OCI-LY3 (cell line): ENCODE results near the gene CCNJL.

Experiments used
- H2AFZ ChIP-seq: fragments of 200-600, 300-600 bp; shearing (Covaris generic); 2 replicates; pipeline ENCODE4 v1.6.0; 2014; ENCODE audit warnings: antibody characterized with exemption, low read depth, low read length
- H3K27ac ChIP-seq: fragments of 200-600, 300-600 bp; sonication (generic); 2 replicates; pipeline ENCODE4 v1.5.1; 2014; ENCODE audit warnings: mild to moderate bottlenecking, low read length, moderate library complexity, mixed read lengths
- H3K27me3 ChIP-seq: fragments of 200-600, 300-600 bp; sonication (generic); 2 replicates; pipeline ENCODE4 v1.6.1; 2014; ENCODE audit warnings: low read depth, low read length, mixed read lengths
- H3K36me3 ChIP-seq: fragments of 200-600, 300-600 bp; sonication (generic); replicated peaks from 2 replicates; pipeline ENCODE3; 2014; ENCODE audit warnings: low read depth, low read length, mixed read lengths
- H3K4me1 ChIP-seq: fragments of 300-600, 200-600 bp; sonication (generic); 2 replicates; pipeline ENCODE4 v1.6.1; 2014; ENCODE audit warnings: low read length, mixed read lengths
- H3K4me2 ChIP-seq: fragments of 200-600, 300-600 bp; sonication (generic); 2 replicates; pipeline ENCODE4 v1.6.1; 2014; ENCODE audit warnings: low read length, mixed read lengths
- H3K4me3 ChIP-seq: fragments of 300-600, 200-600 bp; sonication (generic); 2 replicates; pipeline ENCODE4 v1.5.1; 2014; ENCODE audit warnings: antibody characterized with exemption, mild to moderate bottlenecking, low read length, moderate library complexity
- H3K79me2 ChIP-seq: fragments of 300-600, 200-600 bp; shearing (Covaris generic); 2 replicates; pipeline ENCODE4 v1.6.1; 2014; ENCODE audit warnings: mild to moderate bottlenecking, low read length, mixed read lengths
- H3K9ac ChIP-seq: fragments of 300-600, 200-600 bp; shearing (Covaris generic); 2 replicates; pipeline ENCODE4 v1.6.0; 2014; ENCODE audit warnings: mild to moderate bottlenecking, low read length, moderate library complexity
- H3K9me3 ChIP-seq: fragments of 200-600, 300-600 bp; shearing (Covaris generic); 2 replicates; pipeline ENCODE4 v1.6.1; 2014; ENCODE audit warnings: low read length, mixed read lengths; ENCODE audit not compliant: insufficient read depth
- H4K20me1 ChIP-seq: fragments of 200-600, 300-600 bp; sonication (generic); 2 replicates; pipeline ENCODE4 v1.6.1; 2016; ENCODE audit warnings: low read length, mixed read lengths; ENCODE audit not compliant: insufficient read depth
- CTCF ChIP-seq: fragments of 200-600, 300-600 bp; sonication (generic); IDR thresholded peaks from 2 replicates; pipeline ENCODE4 v1.5.1; 2014; ENCODE audit warnings: antibody characterized with exemption, low read length, low read depth
- EZH2phosphoT487 ChIP-seq: fragments of 200-600 bp; shearing (Covaris generic); IDR thresholded peaks from 2 replicates; pipeline ENCODE4 v1.6.1; 2018; ENCODE audit warnings: antibody characterized with exemption, mixed run types, low read depth

CCNJL gene

GRCh38 chr5:160354666-160355065, 42.3 kb upstream of the CCNJL start:
- Histone ChIP-seq H4K20me1 (no peaks in the 10 kb centered on the region), H3K4me1 (no peaks in the 10 kb centered on the region), H3K9ac (no peak overlapping the region), H3K4me3 (no peak overlapping the region), H3K27ac (no peak overlapping the region), H2AFZ (no peak overlapping the region), H3K27me3 (no peaks in the 10 kb centered on the region), H3K79me2 (no peaks in the 10 kb centered on the region), H3K4me2 (no peak overlapping the region), H3K9me3 (no peaks in the 10 kb centered on the region), H3K36me3 (no peaks in the 10 kb centered on the region)
- no peak for TF ChIP-seq CTCF
- no peak for TF ChIP-seq EZH2phosphoT487

- Histone ChIP-seq H3K4me3 (no peak overlapping the region), H4K20me1 (no peaks in the 10 kb centered on the region), H3K9me3 (no peaks in the 10 kb centered on the region), H3K27me3 (no peaks in the 10 kb centered on the region), H3K4me1 (no peaks in the 10 kb centered on the region), H3K4me2 (no peak overlapping the region), H3K36me3 (no peaks in the 10 kb centered on the region), H3K9ac (no peak overlapping the region), H3K79me2 (no peaks in the 10 kb centered on the region), H2AFZ (no peak overlapping the region), H3K27ac (no peak overlapping the region)
- TF ChIP-seq EZH2phosphoT487 (no peak), CTCF (no peak)
These were observed 41.0 kb upstream of the CCNJL start for GRCh38 chr5:160353379-160353778.

GRCh38 chr5:160352308-160352707, 39.9 kb upstream of the CCNJL start:
- Histone ChIP-seq H3K27ac (no peak overlapping the region), H3K4me1 (no peaks in the 10 kb centered on the region), H3K27me3 (no peaks in the 10 kb centered on the region), H3K4me3 (no peak overlapping the region), H4K20me1 (no peaks in the 10 kb centered on the region), H3K79me2 (no peaks in the 10 kb centered on the region), H3K36me3 (no peaks in the 10 kb centered on the region), H3K9me3 (no peaks in the 10 kb centered on the region), H3K4me2 (no peak overlapping the region), H2AFZ (no peak overlapping the region), H3K9ac (no peak overlapping the region)
- TF ChIP-seq CTCF (no peak), EZH2phosphoT487 (no peak)

- Histone ChIP-seq H3K4me1 (peaks cover 3% of the 10 kb centered on the region; the same call in 1 of the 2 replicates), H3K27ac (no peak overlapping the region), H3K9ac (no peak overlapping the region), H3K36me3 (no peaks in the 10 kb centered on the region), H3K79me2 (no peaks in the 10 kb centered on the region), H4K20me1 (no peaks in the 10 kb centered on the region), H3K4me2 (no peak overlapping the region), H2AFZ (no peak overlapping the region), H3K27me3 (no peaks in the 10 kb centered on the region), H3K9me3 (no peaks in the 10 kb centered on the region), H3K4me3 (no peak overlapping the region)
- no peak for TF ChIP-seq EZH2phosphoT487
- TF ChIP-seq CTCF: no peak
These were observed 37.6 kb upstream of the CCNJL start for GRCh38 chr5:160349935-160350303.
